Limb (tissue), 2 donors: ENCODE data around the gene PRPF40B.
"Not testable (repeated sequence)": the region's sequence is repeated elsewhere in the genome, so short reads cannot be mapped to it uniquely, and the experiment has no call there.

Source experiments
- DNase-seq, 2 donors: peaks; one replicate each; pipeline ENCODE4 v3.0.0-alpha.2; 2016; ENCODE audit errors: extremely low spot score in 2 of 2

Gene PRPF40B

DNA sequence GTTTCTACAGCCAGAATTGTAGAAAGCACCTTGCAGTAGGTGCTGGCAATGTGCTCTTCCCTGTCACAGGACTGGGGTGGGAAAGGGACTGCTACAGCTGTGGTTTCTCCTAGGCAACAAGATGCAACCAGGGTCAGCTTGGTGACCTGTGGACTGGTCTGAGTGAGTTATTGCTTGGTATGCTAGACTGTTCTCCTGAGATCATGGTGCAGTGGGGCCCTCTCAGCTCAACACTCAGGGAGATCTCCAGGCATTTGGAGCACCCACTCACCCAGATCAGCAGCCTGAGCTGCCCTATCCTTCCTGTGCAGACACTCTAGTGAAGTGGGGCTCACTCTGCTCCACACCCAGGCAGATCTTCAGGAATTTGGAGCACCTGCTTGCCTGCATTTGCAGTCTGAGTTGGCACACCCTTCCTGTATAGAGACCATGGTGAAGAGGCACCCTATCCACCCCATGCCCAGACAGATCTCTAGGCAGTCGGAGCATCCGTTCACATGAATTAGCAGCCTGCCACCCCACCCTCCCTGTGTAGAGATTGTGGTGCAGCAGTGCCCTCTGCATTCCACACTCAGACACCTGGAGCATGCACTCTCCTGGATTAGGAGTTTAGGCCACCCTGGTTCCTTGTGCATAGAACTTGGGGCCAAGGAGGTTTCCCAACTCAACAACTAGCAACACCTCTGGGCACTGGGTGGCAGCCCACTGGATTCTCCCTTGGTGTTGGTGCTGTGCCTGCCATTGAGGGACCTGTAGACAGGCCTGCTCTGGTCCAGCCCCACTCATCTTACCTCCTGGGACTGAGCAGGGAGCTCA, 14.1 kb upstream of the PRPF40B start:
- DNase-seq: no peak

DNA sequence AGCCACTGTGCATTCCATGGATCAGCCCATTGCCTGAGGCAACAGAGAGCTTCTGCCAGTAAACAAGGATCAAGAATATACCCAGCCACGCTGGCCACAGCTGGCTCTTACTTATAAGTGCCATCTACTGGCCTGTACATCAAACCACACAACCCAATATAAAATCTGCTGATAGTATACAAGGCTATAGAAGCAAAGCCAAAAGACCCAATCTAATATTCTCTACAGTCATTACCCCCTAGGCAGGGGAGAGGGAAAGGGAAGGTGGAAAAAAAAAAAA, 13.5 kb upstream of the PRPF40B start:
- no peak for DNase-seq

DNA sequence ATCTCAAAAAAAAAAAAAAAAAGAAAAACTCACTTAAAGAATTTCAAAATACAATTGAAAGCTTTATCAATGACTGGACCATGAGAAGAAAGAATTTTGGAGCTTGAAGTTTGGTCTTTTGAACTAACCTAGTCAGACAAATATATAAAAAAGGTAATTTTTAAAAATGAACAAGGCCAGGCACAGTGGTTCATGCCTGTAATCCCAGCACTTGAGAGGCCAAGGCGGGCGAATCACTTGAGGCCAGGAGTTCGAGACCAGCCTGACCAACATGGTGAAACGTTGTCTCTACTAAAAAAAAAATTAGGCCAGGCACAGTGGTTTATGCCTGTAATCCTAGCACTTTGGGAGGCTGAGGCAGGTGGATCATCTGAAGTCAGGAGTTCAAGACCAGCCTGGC, 12.6 kb upstream of the PRPF40B start:
- not testable (repeated sequence) for DNase-seq

DNA sequence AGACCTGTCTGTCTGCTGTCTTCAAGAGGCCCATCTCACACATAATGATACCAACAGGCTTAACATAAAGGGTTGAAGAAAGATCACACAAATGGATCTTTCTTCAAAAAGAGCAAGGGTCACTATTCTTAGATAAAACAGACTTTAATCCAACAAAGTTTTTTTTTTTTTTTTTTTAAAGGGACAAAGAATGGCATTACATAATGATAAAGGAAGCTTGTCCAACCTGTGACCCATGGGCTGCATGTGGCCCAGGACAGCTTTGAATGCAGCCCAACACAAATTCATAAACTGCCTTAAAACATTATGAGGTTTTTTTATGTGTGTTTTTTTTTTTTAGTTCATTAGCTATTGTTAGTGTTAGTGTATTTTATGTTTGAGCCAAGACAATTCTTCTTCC, 11.2 kb upstream of the PRPF40B start:
- DNase-seq: no peak

DNA sequence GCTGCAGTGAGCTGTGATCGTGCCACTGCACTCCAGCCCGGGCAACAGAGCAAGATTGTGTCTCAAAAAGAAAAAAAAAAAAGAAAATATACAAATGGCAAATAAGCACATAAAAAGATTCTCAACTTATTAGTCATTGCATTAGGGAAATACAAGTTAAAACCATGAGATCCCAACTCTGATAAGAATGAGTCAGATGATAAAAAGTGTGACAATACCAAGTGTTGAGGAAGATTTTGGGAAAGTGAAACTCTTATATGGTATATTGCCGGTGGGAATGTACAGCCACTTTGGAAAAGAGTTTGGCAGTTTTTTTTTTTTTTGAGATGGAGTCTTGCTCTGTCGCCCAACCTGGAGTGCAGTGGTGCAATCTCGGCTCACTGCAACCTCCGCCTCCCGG, 7.6 kb upstream of the PRPF40B start:
- DNase-seq: no peak

DNA sequence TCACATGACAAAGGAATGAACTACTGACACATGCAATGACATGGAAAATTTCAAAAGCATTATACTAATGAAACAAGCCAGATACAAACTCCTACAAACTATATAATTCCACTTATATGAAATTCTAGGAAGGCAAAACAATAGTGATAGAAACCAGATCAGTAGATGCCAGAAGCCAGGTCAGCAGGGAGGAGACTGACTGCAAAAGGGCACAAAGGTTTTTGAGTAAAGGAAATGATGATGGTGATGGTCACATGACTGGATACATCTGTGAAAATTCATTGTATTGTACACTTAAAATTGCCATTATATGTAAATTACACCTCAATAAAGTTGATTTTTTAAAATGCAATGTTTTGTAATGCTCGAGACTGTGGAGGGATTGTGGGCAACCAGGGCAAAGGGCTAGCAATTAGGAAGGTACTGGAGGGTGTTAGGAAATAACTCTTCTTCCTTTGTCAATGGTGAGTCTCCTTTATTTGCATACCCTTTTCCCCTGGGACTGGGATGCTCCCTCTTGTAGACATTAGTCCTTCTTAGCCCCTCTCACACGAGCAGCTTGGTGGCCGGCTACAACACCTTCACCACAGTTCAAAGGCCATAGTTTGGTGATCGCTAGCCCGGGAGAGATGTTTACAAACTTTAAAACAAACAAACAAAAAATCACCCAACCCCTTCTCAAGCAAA, 6.7 kb upstream of the PRPF40B start:
- no peak for DNase-seq

DNA sequence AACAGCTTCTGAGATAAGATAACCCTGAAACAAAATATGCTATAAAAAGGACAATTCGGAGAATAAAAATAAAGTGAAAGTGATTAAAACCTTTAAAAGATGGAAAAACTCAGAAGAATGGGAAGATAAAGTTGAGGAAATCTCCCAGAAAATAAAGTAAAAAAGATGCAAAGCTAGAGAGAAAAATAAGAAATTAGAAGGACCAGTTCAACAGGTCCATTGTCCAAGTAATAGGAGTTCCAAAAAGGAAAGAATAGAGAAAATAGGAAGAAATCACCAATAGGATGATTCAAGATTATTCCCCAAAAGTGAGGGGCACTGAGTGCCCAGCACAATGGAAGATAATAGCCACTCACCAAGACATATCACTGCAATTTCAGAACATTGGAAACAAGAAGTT, 4.8 kb upstream of the PRPF40B start:
- DNase-seq: no peak

DNA sequence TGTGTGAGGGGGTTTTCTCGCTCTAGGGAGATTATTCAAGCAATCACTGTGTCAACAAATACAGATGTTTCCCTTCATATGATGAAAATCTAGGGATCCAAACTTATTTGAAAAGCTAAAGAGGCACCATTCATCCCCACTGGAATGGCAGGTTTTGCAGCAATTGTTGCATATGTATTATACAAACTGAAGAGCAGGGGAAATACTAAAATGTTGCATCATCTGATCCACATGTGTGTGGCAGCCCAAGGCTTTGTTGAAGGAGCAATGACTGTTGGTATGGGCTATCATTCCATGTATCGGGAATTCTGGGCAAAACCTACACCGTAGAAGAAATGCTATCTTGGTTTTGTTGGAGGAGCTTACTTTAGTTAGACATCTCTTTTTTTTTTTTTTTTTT, 4.1 kb upstream of the PRPF40B start:
- no peak for DNase-seq

DNA sequence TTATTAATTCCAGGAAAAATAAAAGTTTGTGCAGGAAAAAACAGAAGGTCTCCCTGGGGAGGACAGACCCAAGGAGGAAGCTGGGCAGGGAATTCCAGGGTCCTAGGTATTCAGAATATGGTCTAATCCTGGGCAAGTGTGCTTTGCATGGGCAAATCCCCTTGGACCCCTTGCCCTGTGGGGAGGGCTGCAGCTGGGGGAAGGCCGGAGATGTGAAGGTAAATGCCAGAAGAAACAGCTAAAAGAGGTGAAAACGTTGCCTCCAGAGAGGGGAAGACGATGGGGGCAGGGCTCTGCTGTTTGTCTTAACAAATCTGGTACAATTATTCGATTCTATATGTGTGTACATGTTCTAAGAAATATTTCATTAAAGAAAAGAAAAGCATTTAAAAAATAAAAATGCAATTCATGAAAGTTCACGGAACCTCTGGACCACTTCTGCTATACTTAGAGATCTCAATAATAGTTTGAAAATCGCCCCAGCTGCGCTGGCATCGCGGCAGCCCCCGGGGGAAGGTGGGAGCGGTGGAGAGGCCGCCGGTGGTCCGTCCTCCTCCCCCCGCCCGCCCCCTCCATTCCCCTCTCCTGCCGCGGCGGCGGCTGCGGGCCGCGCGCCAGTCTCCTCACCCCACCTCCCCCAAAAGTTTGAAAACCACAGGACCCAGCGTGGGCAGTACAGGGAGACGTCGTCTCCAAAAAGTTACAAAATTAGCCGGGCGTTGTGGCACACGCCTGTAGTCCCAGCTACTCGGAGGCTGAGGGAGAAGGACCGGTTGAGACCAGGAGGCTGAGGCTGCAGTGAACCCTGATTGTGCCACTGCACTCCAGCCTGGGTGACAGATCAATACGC, 1.5 kb upstream of the PRPF40B start:
- DNase-seq: no peak

DNA sequence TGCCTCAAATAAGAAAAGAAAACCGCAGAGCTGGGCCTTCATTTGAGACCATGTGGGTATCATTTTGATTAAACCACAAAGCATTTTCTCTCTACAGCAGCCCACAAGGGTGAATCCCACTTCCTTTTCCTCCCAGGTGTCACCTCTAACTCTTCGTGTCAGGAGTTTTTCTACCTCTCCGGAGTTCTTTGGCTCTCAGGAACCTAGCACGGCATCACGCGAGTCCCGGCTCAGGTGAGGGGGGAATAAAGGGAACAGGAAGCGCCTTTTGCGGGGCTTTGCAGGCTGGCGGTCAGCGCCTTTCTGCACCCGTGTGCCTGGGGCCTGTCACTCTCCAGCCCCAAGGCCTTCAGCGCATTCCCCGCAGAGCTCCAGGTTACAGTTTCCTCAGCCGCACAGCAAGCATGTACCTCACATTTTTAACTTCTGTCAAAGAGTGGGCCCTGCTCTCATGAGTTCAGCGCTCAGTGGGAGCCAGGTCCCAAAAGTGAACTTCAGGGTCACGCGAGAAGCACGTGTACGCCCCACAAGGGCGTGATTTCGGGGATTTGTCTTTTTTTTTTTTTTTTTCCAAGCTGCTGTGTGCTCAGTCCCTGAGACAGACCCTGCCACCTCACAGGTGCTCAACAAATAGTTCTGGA, 740 bp upstream of the PRPF40B start:
- no peak for DNase-seq

DNA sequence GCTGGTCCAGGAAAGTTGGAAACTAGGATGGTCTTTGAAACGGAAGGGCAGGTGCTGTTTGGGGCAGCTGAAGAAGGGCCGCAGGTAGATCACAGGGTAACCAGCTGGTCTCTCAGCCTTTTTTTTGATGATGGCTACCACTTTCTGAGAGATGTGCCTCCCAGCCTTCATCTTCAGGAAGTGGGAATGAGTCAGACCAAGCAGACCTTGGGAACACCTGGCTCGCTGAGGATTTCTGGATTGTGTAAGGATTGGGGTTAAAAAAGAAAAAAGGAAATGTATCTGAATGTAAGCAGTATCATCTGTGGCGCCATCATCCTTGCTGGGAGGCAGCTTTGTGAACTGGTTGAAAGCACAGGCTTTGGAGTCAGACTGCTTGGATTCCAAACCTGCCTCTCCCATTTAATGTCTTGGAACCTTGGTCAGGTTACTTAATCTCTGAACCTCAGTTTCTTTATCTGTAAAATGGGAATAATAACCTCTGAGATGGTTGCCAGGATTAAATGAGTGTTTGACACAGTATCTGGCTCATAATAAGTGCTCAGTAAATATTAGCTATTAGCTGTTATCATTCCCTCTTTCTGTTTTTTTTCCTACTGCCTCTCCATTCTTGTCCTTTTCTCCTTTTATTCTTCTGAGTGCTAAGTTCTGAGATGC, 1.7 kb downstream of the PRPF40B start:
- DNase-seq: no peak

DNA sequence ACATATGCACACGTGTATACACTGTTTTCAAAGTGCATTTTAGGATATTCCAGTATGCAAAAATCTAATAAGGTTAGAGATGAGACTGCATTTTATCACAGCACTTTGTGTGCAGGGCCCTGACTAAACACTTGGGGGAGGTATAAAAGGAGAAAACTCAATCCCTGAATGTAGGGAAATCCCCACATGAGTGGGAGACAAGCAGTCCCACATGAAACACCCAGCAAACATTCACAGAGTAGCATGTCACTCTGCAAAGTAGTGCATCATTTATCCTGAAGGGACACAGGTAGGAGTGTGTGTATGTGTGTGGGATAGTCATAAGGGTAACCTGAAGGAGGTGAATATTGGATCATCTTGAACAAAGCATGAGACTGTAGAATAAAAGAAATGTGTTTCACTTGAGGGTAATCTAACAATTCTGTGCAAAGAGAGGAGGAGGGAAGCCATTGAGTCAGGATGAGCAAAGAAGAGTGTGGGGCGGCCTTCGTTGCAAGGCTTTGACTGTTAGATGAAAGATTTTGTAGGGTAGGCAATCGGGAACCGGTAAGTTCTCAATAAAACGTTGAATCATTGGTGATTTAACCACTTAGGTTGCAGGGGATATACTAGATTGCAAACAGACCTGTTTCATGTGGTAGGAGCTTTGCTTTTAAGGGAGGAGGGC, 2.9 kb downstream of the PRPF40B start:
- no peak for DNase-seq

DNA sequence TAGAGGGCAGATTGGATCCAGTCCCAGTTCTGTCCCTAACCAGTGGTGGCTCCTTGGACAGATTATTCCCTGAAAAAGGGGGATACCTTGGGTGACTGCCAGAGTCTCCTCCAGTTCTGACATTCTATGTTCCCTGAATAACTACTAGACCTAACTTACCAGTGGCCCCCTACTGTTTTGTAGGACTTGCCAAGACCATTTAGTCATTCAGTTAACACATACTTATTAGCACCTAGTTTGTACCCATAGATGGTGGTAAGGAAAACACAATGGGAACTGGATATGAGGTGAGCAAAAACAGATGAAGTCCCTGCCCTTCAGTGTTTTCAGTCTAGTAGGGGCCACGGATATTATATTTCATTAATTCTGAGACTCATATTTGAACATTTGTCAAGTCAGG, 3.5 kb downstream of the PRPF40B start:
- no peak for DNase-seq

DNA sequence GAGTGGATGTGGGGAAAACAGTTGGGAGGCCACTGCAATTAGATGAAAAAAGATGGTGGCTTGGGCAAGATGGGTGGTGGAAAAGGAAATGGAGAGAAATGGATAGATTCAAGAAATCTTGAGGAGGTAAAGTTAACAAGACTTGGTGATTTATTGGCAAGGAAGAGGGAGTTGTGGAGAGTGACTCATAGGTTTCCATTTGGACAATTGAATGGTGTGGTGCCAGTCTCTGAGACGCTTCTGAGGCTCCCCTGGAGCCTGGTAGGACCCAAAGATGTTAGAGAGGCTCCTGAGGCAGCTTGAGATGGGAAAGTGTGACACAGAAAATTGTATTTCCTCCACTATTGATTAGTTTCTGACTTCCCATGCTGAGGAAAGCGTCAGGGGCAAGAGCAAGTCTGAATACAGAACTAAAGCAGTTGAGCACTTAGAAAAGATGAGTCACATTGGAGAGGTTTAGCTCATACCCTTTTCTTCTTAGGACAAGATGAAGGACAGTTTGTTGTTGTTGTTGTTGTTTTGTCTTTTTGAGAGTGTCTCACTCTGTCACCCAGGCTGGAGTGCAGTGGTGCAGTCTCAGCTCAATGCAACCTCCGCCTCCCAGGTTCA, 4.5 kb downstream of the PRPF40B start:
- DNase-seq: no peak

DNA sequence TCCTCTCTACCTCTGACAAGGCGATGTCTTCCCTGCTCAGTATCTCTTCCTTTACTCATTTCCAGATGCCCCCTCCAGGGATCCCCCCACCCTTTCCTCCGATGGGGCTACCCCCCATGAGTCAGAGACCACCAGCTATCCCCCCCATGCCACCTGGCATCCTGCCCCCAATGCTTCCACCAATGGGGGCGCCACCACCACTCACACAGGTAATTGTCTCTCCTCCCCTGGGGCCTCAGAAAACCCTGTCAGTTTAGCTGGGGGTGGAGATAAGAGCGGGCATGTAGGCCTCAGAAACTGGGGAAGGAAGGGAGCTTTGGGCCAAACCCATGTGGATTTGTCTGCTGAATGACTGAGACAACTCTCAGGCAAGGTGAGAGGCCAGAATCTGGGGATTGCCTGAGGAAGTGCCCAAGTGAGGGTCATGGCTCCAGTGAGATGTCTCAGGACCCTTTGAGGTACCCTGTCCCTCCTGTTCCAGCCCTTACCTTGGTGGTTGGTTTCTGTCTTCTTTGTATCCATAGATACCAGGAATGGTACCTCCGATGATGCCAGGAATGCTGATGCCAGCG, 8.1 kb downstream of the PRPF40B start:
- DNase-seq: no peak

DNA sequence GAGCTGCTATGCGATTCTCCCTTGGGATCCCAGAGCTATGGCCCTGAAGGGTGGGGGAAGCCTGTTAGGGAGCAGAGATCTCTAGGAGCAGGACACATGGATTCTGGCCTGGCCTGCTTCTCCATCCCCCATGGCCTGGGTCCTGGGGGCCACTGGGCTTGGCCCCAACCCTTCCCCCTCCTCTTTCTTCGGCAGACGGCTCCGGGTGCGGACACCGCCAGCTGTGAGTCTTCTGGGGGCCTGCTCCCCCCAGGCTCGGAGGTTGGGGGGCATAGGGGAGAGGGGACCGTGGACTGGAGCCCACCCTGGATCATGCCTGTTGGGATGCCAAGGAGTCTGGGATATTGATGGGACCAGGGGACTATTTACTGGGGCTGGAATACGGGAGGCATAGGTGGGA, 9.0 kb downstream of the PRPF40B start:
- DNase-seq: no peak

DNA sequence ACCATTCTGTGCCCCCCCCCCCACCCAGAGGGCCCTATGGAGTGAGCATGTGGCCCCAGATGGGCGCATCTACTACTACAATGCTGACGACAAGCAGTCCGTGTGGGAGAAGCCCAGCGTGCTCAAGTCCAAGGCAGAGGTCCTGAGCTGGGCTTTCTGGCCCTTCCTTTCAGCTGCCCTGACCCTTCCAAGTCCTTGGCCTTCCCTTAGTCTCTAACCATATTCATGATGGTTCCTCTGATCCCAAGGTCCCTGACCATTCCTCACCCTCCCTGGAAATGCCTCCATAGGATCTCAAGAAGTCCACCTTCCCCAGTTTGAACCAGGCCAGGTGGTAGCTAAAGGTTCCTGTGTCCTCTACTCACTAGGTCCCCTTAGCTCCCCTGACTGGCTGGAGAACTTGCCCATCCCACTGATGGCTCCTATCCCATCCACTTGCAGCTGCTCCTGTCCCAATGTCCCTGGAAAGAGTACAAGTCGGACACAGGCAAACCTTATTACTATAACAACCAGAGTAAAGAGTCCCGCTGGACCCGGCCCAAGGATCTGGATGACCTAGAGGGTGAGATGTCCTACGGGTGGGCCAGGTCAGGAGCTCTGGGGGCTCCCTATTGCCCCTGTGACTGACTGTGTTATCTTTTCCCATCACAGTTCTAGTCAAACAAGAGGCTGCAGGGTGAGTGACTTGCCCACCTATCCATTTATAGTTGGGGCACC, 9.8 kb downstream of the PRPF40B start:
- DNase-seq: no peak

DNA sequence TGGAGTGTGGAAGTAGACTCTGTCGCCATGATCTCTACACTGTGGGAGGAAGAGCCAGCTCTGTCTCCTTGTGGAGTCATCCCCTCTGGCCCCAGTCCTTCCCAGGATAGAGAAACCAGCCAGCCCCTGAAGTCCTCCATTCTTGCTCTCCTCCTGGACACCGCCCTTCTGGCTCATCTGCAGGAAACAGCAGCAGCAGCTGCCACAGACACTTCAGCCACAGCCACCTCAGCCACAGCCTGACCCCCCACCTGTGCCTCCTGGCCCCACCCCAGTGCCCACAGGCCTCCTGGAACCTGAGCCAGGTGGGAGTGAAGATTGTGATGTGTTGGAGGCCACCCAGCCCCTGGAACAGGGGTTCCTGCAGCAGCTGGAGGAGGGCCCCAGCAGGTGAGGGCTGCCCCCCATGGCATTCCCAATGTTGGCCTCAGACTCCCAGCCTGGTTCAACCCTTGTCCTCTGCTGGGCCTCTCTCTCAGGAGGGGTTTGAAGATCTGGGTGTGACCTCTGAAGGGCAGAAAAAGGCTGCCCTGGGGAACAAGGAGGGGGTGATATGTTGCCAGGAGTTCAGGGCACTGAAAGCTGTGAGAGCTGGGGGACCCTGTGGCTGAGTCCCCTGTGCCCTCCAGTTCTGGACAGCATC, 10.5 kb downstream of the PRPF40B start:
- no peak for DNase-seq

DNA sequence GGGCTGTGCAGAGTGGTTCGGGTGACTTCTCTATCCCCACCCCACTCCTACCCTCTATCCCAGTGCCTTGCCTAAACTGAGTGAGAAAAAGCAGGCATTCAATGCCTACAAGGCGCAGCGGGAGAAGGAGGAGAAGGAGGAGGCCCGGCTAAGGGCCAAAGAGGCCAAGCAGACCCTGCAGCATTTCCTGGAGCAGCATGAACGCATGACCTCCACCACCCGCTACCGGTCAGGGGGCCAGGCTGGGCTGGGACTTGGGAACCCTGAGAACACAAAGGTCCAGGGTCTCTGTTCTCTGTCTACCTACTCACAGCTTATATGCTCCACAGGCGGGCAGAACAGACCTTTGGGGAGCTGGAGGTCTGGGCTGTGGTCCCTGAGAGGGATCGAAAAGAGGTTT, 11.7 kb downstream of the PRPF40B start:
- DNase-seq: no peak
